PC-3 (cell line): ENCODE measurements around the gene CNTNAP5.

Source experiments
- EZH2phosphoT487 ChIP-seq: fragments of 300-600 bp; sonication (generic); IDR thresholded peaks from 2 replicates; pipeline ENCODE4 v1.6.1; 2018; ENCODE audit warnings: mild to moderate bottlenecking, antibody characterized with exemption, low read length, borderline replicate concordance
- TF ChIP-seq, protein P1 (sequence below): fragments of 300-600 bp; sonication (generic); conservative IDR thresholded peaks from 2 replicates; pipeline ENCODE4 v1.5.1; 2017; ENCODE audit warnings: antibody characterized with exemption, low read depth, mild to moderate bottlenecking, low read length

- TF ChIP-seq, protein P1, sequence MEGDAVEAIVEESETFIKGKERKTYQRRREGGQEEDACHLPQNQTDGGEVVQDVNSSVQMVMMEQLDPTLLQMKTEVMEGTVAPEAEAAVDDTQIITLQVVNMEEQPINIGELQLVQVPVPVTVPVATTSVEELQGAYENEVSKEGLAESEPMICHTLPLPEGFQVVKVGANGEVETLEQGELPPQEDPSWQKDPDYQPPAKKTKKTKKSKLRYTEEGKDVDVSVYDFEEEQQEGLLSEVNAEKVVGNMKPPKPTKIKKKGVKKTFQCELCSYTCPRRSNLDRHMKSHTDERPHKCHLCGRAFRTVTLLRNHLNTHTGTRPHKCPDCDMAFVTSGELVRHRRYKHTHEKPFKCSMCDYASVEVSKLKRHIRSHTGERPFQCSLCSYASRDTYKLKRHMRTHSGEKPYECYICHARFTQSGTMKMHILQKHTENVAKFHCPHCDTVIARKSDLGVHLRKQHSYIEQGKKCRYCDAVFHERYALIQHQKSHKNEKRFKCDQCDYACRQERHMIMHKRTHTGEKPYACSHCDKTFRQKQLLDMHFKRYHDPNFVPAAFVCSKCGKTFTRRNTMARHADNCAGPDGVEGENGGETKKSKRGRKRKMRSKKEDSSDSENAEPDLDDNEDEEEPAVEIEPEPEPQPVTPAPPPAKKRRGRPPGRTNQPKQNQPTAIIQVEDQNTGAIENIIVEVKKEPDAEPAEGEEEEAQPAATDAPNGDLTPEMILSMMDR, result no peak
- no peak for TF ChIP-seq EZH2phosphoT487
These were observed 457.0 kb downstream of the CNTNAP5 start for GRCh38 chr2:124482044-124482443.
